NOMO-1 treated with dmso at 0.1 percent for 144 hours (cell line): ENCODE data around the gene PLPPR2.
"Not testable (repeated sequence)": the region's sequence is repeated elsewhere in the genome, so short reads cannot be mapped to it uniquely, and the experiment has no call there.

Source experiments
- DNase-seq: peaks from one replicate; lab custom pipeline; 2025; ENCODE audit not compliant: unreplicated experiment; lab: John Stamatoyannopoulos, UW

The PLPPR2 gene

DNA sequence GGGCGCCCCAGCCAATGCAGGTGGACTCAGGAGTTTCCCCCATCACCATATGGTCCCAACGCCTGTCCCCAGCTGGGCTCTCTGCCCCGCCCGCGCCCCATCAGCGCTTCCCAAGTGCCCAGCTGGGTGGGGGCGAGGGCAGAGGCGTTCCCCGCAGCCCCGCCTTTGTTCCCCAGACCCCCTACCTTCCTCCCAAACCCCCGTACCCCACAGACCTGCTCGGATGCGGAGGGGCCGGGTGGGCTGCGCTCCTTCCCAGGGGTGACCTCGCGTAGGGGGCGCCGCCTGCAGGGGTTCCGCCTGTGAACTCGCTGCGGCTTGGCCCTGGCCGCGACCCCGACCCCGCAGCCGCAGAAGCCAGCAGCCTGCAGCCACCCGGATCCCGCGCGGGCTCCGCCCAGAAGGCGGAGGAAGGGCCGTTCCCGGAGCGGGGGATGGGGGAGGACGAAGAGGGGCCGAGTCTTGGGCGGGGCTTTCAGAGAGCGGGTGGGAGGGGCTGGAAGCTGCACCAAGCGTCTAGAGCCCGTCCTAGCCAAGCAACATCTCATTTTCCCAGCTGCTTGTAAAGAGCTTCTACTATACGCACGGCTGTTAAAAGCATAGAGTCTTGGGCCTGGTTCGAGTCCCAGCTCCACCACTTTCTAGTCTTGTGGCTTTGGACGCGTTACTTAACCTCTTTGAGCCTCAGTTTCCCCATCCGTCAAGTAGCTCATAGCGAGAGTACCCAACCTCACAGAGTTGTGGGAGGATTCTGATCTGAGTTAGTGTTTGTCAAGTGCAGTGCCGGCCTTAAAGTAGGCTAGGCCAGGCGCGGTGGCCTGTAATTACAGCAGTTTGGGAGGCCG is 15.8 kb upstream of the PLPPR2 start, which contains the start of gene RAB3D:
Gene RAB3D, minus strand, starts transcription at position 404 of the 845 bp plus-strand sequence. CDS start 2,258 bp downstream, outside the sequence.
- peak; percentile 88 for DNase-seq

DNA sequence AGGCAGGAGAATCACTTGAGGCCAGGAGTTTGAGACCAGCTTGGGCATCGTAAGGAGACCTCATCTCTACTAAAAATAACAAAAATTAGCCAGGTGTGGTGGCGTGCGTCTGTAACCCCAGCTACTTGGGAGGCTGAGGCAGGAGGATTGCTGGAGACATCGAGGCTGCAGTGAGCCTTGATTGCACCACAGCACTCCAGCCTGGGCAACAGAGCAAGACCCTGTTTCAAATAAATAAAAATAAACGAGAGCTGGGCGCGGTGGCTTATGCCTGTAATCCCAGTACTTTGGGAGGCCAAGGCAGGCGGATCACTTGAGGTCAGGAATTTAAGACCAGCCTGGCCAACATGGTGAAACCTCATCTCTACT is 15.1 kb upstream of the PLPPR2 start:
- not testable (repeated sequence) for DNase-seq

DNA sequence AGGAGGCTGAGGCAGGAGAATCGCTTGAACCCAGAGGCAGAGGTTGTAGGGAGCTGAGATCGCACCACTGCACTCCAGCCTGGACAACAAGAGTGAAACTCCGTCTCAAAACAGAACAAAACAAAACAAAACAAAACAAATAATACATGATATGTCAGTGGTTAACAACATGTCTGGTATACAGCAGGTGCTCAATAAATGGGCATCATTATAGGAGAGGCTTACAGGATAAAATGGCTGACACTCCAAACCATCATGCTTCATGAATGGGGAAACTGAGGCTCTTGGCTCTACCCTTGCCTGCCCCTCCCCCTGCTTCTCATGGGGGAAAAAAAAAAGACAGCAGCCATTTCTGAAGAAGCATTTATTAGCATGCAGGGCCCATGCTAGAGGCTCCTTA is 12.8 kb upstream of the PLPPR2 start:
- DNase-seq = no peak

DNA sequence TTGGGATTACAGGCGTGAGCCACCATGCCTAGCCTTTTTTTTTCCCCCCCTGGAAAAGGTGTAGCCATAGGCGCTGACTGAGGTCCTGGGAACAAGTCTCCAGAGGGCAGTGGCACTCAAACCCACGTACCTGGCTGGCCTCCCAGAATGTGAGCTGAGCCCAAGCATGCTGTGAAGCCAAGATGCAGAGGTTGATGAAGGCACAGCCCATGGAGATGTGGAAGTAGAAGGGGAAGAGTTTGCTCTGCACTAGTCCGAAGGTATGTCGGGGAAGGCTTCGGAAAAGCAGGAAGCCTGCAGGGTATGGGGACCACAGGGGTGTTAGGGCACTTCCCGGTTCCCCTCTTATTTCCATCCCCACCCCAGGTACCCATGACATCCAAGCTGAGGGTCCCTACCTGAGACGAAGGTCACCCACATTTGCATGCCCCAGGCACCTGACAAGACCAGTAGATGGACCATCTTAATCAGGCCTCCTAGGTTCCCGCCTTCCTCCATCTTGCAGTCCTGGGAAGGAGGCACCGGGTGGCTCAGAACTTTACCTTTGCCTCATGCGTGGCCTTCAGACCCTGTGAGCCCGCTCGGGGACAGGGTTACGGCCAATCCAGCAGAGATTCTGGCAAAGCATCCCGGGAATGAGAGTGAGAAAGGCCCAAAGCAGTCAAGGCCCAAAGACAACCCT is 10.0 kb upstream of the PLPPR2 start:
- DNase-seq = no peak

DNA sequence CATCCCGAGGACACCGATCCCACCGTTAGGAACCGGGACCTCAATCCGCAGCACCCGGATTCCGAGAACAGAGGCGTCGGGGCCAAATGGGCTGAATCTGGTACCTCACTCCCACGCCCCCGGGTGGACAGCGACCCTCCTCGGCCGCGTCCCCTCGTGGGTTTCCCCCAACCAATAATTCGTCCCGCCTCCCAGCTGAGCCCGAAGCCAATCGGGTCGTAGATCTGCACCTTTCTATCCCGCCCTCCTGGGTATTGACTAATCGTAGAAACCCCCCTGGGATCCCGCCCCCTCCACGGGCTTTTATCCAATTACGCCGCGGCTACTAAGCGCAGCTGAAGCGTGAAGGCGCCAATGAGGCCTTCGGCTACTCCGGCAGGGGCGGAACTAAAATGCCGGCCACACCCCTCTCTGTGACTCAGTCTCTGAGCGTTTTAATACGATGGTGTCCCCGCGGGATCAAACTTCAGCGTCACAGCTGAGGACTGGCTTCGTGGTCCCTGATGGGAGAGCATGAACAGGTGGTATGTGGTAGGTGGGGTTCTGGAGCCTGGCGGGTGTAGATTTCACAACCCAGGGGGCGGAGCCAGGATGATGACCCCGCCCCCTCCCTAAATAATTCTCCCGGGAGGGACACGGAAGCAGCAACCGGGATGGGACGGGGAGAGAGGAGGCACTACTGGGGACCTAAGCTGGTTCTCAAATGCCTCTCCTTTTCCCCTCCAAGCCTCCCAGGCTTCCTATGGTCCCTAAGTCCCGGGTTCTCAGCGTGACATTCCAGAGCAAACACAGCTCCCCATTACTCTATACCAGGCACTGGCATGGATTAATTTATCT is 8.9 kb upstream of the PLPPR2 start, which contains the start of the genes CCDC159 and TMEM205:
Gene CCDC159, plus strand, starts transcription at position 416 of the 837 bp plus-strand sequence. Its CDS starts 88 bp downstream, at position 504.
Gene TMEM205, minus strand, starts transcription at position 165 of the 837 bp plus-strand sequence. CDS start 649 bp downstream, outside the sequence.
- peak; percentile 97 for DNase-seq

DNA sequence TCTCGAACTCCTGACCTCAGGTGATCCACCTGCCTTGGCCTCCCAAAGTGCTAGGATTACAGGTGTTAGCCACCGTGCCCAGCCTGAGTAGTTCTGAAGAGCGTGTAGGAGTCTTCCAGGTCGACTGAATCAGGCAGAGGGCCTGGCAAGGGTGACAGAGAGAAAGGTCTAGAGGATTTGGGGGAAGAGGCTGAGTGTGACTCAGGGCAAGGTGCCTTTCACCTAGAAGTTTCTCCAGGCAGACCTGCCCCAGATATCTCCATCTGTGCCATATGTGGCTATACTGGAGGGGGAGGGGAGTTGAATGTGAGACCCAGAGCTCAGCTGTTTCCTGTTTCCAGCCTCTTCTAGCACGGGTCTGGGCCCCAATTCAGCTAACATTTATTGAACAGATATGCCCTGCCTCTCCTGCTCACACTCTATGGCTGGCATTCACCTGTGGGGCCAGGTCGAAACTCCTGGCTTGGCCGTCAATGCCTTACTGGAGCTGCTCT is 7.6 kb upstream of the PLPPR2 start:
- no peak for DNase-seq

DNA sequence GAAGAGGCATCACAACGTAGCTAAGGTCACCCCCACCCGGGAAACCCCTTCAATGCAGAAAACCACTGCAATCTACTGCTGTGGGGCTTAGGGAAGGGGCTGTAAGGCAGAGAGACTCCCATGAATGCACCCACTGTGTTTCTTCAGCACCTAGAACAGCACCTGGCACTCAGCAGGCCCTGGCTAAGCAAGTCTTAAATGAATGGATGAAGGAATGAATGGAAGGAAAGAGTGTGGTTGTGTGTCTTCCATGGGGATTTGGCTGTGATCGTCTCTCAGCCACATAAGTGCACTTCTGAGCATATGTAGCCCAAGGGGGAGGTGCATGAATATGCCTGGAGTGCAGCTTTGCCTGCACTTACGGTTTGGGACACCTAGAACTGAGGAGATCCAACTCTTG is 6.1 kb upstream of the PLPPR2 start:
- no peak for DNase-seq

DNA sequence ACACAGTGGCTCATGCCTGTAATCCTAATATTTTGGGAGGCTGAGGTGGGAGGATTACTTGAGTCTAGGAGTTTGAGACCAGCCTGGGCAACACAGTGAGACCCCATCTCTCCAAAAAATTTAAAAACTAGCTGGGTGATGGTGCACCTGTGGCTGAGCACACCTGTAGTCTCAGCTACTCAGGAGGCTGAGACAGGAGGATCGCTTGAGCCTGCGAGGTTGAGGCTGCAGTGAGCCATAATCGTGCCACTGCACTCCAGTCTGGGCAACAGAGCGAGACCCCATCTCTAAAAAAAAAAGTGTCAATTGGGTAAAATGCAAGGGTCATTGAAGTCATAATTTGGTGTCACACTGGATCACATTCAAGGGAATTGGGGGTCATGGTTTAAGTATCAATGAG is 1.1 kb upstream of the PLPPR2 start:
- DNase-seq = not testable (repeated sequence)

DNA sequence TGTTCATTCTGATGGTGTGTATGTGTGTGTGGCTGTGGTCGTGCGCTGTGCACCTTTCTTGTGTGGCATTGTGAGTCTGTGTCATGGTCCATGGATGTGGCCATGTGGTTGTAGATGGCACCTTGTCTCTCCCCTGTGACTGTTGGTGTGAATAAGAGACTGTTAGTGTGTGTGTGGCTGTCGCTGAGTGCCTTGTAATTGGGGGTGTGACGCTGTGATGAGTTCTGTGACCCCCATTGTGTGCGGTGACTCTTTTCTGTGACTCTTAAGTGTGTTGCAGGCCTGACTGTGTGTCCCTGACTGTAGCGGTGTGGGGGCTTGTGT is 804 bp downstream of the PLPPR2 start:
- DNase-seq = no peak

DNA sequence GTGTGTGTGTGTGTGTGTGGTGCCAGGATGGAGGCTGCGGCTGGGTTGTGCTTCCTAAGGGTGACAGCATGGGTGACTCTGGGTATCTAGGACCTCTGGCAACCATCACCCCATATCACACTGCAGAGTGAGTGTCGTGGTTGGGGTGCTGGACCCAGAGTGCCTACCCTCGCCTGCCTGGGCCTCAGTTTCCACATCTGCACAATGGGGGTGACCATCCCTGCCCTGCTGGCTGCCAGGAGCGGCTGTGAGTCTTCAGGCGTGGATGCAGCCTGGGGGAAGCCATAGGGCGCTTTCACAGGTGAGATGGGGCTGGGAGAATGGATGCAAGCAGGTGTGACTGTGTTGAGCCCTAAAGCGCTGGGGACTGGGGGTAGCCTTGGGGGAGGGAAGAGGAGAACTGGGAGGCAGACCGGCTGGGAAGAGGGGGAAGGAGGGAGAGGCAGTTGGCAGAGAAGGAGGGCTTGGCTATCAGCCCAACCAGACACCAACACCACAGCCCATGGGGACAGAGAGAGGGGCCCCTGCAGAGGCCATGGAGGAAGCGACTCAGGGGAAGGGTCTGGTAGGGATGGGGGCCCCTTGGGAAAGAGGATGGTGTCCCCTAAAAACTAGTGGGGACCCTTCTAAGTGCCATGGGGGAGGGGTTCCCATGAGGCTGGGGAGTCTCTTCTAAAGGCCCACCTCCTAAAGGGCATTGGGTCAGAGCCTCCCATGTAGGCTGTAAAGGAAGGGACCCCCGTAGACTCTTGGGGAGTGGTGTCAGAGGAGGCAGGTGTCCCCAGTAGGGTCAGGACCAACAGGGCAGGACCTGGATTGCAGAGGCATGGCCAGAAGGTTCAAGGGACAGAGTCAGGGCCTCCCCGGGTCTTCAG is 1.7 kb downstream of the PLPPR2 start:
- DNase-seq = no peak

DNA sequence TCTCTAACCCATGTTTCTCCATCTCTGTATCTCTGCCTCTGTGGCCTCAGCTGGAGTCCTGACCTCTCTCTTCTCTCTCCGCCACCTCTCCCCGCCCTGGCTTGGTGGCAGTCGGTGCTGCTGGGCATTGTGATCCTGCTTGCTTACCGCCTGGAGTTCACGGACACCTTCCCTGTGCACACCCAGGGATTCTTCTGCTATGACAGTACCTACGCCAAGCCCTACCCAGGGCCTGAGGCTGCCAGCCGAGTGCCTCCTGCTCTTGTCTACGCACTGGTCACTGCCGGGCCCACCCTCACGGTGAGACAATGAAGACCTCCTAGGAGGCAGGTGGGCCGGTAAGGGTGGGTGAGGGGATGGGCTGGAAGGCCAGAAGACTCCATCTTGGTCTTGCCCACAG is 4.2 kb downstream of the PLPPR2 start:
- DNase-seq = no peak

DNA sequence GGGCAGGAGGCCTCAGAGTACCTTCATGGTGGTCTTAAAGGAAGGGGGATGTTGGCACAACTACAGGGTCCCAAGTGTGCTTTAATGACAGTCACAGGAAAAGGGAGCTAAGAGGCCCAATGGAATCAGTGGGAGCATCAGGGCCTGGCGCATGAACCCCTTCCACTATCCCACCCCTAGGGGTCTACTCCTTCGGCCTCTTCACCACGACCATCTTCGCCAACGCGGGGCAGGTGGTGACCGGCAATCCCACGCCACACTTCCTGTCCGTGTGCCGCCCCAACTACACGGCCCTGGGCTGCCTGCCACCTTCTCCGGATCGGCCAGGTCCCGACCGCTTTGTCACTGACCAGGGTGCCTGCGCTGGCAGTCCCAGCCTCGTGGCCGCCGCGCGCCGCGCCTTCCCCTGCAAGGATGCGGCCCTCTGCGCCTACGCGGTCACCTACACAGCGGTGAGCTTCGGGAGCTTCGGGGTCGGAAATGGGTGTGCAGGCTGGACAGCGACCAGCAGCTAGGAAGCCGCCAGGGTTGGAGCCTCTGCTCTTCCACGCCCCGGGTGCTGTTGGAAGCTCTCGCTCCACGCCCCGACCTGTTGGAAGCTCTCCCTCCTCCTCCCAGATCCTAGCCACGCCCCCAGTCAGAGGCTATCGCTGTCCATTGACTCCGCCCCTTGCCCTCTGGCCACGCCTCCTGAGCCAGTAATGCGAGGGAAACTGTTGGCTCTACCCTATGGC is 6.0 kb downstream of the PLPPR2 start:
- DNase-seq = no peak

DNA sequence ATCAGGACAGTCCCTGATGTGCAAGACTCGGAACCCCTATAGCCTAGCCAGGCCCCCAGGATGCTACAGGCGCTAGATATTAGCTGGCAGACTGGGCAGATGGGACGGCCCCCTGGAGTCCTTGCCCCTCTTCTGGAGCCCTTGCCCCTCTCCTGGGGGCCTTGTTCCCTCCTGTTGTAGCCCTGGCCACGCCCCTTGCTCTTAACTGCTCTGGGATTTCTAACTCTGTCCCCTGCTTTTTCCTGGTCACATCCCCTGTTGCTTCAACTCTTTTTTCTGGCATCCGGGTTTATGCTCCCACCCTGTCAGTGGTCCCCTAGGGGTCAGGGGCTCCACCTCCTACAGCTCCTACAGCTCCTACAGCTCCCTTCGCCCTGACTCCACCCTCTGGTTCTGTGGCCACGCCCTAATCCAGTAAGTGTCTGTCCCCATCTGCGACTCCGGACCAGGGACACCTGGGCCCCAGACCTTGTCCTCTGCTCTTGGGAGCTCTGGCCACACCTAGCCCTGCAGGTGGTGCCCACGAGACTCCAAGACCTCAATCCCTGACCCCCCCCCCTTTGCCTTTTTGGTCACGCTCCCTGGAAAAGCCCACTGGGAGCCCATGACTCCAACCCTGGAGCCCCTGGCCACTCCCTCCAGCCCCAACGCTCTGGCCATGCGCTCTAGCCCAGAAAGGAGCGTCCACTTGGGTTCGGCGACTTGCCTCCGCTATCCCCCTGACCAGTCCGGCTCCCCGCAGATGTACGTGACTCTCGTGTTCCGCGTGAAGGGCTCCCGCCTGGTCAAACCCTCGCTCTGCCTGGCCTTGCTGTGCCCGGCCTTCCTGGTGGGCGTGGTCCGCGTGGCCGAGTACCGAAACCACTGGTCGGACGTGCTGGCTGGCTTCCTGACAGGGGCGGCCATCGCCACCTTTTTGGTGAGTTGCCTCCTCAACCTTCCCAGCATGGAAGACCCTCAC is 6.8 kb downstream of the PLPPR2 start:
- DNase-seq = no peak

DNA sequence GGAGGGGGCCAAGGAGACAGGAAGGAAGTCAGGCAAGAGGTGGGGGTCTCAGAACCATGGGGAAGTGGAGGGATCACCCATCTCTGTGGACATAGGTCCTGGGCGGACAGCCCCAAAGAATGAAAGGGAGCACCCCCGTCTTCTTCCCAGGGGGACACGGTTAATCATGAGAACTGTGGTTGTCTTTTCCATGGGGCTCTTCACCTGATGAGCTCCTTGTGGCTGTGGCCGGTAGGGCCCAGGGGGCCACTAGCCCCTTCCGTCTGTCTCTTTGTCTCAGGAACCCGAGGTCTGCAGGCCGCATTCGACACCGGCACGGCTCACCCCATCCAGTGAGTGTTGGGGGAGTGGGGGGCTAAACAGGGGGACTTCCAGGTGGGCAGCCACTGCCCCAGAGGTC is 8.6 kb downstream of the PLPPR2 start:
- no peak for DNase-seq

DNA sequence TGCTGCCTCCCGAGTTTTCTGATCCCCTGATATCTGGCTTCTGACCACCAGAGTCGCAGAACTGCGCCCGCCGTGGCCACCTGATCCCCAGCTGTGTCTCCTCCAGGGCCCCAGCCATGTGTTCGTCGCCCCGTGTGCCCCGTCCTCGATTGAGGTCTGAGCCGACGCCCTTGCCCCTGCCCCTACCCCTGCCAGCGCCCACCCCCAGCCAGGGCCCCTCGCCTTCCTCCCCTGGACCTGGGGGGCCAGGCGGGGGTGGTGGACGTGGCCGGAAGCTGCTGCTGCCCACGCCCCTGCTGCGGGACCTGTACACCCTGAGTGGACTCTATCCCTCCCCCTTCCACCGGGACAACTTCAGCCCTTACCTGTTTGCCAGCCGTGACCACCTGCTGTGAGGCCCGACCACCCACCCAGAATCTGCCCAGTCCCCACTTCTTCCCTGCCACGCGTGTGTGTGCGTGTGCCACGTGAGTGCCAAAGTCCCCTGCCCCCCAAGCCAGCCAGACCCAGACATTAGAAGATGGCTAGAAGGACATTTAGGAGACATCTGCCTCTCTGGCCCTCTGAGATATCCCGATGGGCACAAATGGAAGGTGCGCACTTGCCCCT is 9.2 kb downstream of the PLPPR2 start:
- no peak for DNase-seq

DNA sequence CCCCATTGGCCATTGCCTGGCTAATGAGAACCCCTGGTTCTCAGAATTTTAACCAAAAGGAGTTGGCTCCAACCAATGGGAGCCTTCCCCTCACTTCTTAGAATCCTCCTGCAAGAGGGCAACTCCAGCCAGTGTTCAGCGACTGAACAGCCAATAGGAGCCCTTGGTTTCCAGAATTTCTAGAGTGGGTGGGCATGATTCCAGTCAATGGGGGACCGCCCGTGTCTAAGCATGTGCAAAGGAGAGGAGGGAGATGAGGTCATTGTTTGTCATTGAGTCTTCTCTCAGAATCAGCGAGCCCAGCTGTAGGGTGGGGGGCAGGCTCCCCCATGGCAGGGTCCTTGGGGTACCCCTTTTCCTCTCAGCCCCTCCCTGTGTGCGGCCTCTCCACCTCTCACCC is 9.7 kb downstream of the PLPPR2 start:
- DNase-seq = no peak

DNA sequence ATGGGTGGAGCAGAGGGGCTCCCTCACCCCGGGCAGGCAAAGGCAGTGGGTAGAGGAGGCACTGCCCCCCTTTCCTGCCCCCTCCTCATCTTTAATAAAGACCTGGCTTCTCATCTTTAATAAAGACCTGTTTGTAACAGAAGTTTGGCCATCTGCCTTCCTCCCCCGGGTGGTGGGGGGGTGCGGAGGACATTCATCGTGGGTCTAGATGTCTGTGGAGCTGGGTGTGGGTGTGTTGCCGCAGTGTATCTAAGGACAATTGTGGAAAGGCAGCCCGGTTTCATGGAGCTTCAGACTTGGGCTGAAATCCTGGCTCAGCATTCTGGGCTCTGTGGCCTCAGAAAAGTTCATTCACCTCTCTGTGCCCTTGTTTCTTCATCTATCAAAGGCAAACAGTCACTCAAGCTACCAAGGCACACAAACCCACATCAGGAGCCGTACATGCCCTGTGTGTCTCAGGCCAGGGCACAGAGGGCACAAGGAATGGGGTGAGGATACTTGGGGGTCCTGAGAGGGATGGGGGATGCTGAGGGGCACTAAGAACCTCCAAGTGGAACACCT is 10.4 kb downstream of the PLPPR2 start:
- no peak for DNase-seq

DNA sequence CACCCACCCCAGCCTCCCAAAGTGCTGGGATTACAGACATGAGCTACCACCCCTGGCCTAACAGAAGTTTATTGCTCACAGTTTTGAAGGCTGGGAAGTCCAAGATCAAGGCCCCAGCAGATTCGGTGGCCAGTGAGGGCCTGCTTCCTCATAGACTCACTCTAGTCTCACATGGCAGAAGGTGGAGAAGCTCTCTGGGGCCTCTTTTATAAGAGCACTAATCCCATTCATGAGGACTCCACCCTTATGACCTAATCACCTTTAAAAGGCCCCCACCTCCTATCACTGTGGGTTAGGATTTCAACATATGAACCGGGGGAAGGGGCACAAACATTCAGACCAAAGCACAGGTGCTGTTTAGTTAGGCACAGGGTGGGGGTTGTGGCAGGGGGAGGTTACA is 12.3 kb downstream of the PLPPR2 start:
- DNase-seq = no peak
